PC-9 (cell line): ENCODE measurements around the gene ELFN1.

Experiments
- CTCF ChIP-seq: fragments of 200-600 bp; sonication (generic); conservative IDR thresholded peaks from 2 replicates; pipeline ENCODE4 v1.6.1; 2017; ENCODE audit warnings: mixed run types, antibody characterized with exemption, mild to moderate bottlenecking, moderate library complexity
- EZH2 ChIP-seq: fragments of 200-600 bp; sonication (generic); IDR thresholded peaks from 2 replicates; pipeline ENCODE4 v1.8.0; 2017; ENCODE audit warnings: antibody characterized with exemption, low read depth

GRCh38 chr7:1647961-1648672 lies 22.0 kb upstream of the ELFN1 start:
- TF ChIP-seq CTCF (no peak), EZH2 (no peak)
